NOMO-1 treated with DMSO at 0.1 percent for 48 hours (cell line): ENCODE data around the gene PAEP.

ENCODE experiments used
- DNase-seq: peaks from one replicate; lab custom pipeline; 2025; ENCODE audit not compliant: unreplicated experiment; lab: John Stamatoyannopoulos, UW

Gene PAEP

DNA sequence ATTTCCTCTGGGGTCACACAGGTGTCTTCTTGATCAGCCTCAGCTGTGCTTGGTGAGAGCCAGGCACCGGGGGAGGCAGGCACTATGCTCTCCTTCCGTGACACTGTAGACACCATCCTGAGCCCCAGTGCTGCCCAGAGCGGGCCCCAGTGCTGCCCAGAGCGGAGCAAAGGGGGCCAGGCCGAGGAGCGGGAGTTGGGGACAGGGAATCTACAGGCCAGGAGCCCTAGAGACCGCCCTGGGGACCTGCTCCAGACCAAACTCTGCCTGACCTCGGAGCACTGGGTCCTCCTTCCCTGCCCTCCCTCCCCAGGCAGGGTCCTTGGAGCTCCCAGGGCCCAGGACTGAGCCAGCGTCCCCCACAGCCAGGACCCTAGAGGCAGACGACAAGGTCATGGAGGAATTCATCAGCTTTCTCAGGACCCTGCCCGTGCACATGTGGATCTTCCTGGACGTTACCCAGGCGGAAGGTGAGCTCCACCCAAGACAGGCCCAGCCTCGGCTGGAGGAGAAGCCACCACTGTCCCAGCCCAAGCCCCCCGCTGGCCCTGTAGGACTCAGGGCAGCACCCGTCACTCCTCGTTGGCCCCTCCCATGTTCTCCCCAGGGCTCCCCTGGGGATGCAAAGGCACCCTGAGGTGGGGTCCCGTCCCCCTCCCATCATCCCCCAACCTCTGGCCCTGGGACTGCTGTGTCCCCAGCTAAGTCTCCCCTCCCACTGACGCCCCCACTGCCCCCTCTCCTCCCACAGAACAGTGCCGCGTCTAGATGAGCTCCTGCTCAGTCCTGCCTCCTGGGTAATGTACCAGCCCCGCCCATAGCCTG is 30.2 kb downstream of the PAEP start:
- DNase-seq: no peak

DNA sequence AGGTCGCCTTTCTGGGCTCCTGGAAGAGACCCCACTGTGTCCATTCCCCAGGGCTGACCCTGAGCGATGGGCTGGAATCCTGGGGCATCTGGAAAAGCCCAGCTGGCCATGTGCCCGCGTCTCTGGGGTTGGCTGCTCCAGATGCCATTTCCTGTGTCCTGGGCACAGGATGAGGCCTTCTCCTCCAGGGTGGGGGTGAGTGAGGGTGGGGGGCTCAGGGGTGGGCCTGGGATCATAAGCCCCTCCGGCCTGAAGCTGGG is 30.7 kb downstream of the PAEP start:
- DNase-seq: no peak

DNA sequence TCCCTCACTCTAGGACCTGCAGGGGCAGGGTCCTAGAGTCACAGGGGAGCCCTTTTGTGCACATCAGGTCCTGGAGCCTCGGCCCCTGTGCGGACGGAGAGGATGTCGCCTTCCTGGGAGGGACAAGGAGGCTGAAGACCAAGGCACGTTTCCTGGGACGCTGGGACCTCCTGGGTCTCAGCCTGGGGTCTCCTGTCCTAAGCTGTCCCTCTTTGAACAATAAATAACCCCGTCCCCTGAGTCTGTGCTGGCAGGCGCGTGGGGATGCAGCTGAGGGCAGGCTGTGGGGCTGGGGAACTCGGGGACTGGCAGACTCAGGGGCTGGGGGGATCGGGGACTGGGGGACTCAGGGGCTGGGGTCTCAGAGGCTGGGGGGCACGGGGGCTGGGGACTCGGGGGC is 31.1 kb downstream of the PAEP start:
- no peak for DNase-seq

DNA sequence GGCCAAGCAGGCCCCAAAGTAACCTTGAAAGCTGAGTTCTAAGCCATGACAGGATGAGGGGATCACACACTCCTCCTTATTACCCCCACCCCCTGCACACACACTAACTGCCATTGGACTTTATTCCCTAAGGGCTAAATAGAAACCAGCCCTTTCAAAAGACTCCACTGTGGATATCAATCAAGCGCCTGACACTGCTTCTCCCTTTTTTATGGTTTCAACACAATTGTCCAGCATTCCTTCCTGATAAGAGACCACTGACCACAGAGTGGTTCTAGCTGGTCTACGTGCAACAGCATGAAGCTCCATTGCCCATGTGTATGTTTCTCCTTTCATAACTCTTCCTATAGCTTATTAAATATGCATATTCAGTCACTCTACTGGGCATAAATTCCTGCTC is 34.7 kb downstream of the PAEP start:
- no peak for DNase-seq

DNA sequence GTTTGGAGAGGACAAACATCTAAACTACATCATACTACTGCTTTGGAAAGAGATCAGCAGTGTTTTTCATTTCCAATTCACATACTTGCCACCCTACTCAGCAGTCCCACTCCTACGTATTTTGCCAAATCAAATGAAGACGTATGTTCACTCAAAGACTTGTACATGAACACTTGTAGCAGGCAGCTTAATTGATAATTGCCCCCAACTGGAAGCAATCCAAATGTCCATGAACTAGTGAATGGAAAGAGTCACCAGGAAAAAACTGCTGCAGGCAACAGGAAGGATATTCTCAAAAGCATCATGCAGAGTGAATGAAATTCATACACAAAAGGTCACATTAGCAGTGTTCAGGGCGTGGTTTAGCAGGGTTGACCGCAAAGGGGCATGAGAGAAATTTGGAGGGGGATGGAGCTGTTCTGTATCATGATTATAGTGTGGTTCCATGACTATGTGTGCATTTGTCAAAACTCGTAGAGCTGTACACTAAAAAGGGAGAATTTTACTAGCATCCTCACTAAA is 38.8 kb downstream of the PAEP start:
- DNase-seq: no peak

DNA sequence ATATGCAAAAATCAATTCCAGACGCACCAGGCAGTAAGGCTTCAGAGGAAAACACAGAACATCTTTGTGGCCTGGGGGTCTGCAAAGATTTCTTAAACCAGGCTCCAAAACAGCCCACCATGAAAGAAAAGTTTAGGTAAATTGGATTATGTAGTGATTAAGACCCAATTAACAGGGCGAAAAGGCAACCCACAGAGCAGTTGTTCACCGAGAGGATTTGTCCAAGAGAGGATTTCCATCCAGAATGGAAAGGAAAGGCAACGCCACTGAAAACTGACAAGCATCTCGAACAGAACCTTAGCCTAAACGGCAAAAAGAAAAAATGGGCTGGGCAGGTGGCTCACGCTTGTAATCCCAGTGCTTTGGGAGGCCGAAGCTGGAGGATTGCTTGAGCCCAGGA is 40.4 kb downstream of the PAEP start:
- no peak for DNase-seq

DNA sequence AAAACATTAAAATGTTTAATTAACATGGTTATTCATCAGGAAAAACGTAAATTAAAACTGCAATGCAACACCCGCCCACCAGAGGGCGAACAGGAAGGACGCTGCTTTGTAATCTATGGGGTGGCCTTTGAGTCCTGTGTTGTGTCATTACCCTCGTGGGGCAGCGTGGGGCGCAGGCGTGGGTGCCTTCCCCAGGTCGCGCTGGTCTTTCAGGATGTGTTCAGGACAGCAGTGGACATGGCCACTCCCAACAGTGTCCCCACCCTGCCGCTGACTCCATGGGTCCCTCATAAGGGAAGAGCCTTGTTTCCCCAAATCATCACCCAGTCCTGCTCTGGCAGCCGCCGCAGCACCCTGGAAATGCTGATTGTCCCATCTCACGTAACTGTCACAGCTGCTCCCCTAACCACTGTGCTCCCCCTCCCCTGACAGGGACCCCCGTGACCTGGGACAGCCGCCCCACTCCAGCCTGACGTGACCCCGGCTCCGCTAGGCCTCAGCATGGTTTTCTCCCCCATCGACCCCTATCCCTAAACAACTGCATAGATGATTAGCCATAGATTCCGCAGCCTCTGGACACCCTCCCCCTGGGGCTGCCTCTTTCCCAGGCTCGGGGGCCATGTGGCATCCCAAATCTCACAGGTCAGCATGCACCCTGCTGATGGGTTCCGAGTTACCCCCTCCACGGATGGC is 41.4 kb downstream of the PAEP start:
- DNase-seq: peak; percentile 44

DNA sequence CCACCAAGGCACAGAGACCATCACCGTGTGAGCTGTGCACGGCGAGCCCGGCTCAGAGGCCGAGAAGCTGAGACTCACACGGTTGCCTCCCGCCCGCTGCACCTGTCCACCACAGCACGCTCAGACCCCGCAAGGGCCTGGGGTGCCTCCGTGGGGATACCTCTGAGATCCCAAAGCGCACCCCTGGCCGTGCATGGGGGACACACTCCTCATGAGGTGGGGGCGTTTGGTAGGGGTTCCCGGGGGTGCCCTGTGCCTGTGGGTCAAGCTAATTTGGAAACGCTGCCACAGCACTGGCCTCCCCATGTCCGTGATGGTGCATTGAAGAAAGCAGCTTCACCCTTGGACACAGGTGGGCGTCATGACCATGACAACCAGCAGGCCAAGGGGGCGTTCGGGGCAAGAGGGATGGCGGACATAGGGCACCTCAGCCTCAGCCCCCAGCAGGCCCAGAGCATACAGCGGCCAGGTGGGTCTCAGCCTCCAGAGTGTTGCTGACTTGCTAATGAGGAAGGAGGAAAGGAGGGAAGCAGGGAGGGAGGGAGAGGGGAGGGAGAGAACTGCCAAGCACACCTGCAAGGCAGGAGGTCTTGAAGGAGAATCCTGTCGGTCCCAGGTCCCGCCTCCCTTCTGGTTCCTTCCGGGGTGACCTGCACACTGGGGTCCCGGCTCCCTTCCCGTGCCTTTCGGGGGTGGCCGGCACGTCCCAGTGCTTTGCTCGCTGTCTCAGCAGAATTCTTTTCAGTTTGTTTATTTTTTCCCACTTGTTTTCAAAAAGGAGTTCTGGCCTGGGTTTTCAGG is 43.1 kb downstream of the PAEP start:
- no peak for DNase-seq

DNA sequence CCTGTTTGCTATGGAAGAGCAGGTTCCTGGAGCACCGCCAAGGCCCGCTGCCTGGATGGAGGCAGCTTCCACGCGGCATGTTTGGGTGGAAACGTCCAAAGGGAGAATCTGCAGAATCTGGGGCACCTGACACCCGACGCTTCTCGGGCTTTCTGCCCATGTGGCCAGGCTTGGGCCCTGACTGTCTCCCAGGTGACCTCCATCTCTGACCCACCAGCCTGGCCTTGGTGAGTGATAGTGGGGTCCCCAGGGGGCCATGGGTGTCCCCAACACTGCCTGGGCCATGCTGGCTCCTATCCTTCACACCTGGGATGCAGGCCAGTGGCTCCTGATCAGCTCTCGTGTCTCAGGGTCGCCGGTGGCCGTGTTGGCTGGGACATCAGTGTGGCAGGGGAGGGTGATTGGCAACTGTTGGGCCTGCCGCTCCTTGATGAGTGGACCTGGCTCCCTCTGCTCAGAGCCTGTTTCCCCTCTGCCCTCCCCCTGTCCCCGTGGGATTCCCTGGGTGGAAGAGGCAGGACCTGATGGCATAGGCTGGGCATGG is 43.8 kb downstream of the PAEP start:
- no peak for DNase-seq

DNA sequence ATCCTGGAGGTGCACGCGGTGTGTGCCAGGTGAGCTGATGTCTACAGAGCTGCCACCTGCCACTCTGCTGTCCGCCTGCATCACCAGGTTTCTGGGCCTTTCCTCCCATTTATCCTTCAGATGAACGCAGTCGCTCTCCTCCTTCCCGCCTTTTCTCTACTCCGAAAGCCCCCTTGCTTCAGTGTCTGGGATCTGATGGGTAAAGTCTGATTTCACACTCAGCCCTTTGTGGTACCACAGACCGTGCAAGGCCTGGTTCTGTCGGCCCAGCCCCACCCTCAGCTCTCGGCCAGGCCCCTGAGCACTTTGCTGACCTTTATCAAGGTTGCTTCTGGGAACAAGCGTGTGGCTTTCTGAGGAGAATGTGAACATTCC is 45.3 kb downstream of the PAEP start:
- no peak for DNase-seq

DNA sequence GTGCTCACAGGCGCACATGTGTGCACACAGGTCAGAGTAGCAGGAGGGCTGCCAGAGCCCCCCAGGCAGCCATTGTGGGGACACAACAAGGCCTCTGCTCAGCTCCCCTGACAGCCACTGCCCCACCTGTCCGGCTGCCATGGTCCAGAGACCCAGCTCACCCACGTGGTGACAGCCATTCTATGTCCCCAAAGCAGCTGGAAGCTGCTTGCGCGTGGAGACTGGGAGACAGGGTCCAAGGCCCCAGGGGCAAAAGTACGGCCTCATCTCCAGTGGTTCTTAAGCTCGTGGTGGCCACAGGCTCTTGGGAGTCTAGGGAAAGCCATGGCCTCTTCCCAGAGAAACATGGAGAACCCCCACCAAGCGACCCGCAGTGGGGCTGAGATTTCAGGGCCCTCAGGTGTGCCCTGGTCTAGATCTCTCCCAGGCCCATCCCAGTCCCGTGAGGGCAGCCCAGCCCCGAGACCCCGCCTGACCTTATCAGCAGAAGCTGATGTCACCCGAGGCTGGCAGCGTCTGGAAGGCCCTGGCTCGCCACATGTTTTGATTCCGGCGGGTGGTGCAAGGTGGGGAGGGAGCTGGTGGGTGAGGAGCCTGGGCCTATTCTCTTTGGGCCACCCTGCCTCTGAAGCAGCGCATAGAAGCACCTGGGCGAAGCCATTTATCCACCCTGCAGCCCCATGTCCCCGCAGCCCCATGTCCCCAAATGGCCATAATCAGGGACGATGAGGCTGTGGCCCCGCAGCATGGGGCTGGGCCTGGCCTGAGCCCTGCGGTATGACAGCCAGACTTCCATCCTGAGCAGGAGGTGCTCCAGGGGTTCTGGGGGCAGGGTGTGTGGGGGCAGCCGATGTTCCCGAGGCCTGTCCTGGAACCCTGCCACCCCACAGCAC is 46.1 kb downstream of the PAEP start:
- DNase-seq: no peak

DNA sequence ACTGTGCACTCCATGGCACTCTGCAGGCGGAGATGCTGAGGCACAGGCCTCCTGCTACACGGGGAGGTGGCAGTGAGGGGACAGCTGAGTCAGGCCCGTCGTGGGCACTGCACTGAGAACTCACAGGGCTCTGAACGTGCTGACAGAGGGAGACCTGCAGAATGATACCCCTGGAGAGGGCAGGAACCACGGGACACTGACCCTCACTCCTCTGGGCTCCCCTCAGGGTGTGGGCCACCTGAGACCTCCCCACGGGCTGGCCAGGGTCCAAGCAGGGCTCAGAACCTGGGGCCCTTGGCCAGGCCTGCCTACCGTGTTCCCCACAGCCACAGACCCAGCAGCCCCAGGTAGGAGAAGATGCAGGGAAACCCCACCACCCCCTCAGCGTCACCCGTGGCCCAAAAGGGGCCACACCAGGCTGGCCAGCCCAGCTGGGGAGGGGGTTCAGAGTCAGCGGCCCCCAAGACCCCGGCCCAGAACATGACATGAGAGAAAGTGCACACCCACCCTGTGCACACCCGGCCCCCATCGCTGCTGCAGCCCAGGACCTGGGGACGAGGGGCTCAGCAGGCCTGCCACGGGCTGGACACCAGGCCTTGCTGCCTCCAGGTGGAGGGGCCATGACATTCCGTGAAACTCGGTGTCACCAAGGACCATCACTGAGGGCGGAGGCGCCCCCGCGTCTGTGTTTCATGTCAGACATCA is 46.9 kb downstream of the PAEP start:
- no peak for DNase-seq

DNA sequence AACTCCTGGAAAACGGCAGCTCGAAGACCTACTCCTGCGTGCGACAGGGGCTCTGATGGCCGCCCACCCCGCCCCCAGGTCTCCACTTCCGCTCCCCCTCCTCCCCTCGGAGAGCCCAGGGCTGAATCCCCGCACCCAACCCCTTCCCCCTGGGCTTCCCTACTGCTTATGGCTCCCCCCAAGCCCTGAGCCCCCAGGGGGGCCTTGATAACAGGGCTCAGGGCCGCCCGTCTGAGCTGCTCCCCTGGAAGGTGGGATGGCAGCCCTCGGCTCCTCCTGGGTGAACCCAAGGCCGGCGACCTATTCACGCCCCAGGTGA is 47.4 kb downstream of the PAEP start:
- no peak for DNase-seq

DNA sequence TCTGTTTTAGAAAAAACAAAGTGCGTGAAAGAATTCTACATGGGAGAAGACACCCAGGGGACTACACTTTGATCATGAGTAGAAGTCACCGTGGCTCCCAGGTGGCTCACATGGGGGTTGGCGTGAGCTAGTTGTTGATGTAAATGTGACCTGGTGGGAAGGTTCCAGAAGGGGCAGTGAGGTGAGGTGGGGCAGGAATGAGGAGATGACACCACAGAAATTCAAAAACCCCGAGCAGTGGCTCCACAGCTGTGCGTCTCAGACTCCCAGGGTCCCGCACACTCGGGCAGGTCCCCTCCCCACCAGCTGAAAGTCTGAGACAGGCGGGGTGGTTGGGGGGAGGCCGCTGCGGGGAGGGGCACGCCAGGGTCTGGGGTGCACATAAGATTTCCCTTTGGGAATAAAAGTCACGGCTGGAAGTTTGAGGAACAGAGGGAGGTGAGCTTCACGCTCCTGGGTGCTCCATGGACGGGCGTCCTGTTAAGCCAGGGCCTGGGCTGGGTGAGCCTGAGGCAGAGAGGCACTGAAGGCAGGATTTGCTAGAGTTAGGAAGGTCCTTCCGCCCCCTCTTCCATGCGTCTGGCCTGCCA is 47.9 kb downstream of the PAEP start:
- no peak for DNase-seq

DNA sequence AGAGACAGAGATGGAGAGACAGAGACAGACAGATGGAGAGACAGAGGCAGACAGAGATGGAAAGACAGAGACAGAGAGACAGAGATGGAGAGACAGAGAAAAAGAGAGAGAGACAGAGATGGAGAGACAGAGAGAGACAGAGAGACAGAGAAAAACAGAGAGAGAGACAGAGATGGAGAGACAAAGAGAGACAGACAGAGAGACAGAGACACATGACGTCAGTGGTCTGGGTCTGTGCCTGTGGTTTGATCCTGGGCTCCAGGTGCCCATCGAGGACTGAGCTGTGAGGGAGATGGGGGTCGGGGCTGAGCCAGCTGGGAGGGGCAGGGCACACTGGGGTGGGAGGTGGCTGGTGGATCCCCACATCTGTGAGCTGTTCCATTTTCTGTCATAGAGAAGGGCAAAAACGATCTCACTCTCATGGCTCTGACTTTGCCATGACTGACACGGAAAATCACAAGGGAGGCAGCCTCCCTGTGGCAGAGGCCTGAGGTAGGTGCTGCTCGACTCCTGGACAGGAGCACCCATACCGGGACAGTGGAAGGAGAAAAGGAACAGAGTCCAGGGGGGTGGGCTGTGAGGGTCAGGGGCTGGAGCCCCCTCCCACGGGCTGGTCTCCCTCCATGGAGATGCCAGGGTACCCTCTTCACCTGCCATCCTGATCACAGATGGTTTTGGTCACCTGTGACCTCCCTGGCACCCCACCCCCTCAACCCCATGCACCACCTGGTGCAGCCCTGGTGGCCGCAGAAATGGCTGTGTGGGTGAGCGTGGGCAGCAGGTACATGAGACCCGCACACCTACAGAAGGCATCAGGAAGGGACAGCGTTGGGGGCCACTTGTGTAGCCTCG is 49.0 kb downstream of the PAEP start:
- no peak for DNase-seq

DNA sequence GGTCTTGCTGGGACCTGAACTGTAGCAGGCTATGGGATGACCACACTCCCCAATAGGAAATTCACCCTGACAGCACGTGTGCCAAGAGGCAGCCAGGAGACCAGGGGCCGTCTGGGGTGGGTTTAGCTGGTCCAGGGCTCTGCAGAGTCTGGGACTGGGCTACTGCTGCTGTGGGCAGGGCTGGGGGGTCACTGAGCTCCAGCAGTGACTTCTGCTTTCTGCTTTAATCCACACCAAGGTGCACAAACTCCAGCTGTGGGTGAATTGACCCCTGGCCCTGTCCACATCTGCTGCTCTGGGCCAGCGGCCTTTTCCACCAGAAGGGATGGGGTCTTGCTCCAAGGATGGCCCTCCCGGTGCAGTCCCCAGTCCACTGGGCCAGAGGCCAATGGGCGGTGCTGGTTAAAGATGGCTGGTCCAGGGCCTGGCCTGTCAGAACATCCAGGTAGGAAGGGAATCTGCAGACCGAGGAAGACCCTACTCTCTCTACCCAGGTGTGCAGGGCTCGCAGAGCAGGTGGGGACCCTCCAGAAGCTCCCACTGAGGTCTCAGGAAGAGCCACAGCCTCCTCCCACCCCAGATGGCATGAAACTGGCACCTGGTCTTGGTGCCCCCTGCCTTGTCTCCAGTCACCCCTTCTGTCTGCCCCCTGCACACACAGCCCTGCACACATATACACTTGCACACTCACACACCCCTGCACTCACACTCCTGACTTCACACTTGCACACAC is 49.8 kb downstream of the PAEP start:
- DNase-seq: no peak

DNA sequence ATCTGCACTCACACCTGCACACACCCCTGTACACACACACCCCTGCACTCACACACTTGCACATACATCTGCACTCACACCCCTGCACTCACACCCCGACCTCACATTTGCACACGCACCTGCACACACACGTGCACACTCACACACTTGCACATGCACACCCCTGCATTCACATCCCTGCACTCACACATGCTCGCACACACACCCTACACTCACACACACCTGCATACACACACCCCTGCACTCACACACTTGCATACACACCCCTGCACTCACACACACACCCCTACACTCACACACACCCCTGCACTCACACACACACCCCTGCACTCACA is 50.3 kb downstream of the PAEP start:
- no peak for DNase-seq

DNA sequence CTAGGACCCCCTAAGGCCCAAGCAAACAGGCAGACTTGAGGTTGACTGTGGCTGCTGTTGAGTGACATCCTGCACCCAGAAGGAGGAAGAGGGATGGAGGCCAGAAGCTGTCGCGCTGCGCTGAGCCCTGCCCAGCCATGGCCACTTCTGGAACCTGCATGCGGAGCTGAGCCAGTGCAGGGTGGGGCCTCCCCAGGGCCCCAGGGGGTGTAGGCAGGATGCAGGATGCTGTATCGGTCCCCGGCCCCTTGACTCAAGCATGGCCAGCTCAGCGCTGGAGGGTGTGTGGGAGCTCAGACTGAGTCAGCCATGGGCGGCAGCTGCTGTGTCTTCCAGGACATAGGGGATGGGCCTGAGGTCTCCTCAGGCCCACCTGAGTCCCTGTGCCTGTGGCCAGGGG is 50.9 kb downstream of the PAEP start:
- no peak for DNase-seq
